NCI-H1105 treated with DMSO at 0.1 percent for 48 hours (cell line): ENCODE measurements around the gene CHMP2A.

Experiments
- DNase-seq: peaks from one replicate; lab custom pipeline; 2025; lab: John Stamatoyannopoulos, UW

CHMP2A gene

DNA sequence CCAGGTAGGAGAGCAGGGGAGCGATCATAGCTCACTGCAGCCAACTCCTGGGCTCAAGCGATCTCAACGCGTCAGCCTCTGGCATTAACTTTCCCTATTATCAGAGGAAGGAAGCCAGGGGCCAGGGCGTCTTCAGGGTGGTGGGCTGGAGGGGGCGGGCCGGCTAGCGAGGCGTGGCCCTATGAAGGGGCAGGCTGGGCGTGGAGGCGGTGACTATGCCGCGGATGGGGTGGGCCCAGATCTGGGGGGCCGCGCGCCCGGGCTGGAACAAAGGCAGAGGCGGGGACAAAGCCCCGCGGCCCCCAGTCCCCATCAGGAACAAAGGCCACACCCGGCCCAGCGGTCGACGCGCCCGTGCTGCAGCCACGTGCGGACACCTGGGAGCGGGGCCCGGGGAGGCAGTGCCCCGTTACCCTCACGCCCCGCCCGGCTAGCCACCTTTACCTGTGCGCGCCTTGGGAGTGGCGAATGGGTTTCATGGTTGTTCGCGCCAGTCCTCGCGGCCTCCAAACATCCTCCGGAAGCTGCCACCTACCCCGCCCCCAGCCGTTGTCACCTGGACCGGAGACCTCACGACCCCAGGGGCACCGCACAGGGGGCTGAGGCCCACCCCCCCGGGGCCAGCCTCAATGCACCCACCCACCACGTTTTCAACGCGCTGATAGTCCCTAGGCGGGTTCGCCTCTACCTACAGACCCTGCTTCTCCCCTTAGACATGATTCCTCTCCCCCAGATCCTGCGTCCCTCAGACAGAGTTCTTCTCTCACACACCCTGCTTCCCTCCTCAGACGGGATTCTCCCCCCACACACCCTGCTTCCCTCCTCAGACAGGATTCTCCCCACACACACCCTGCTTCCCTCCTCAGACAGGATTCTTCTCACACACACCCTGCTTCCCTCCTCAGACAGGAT is 16.4 kb downstream of the CHMP2A start:
- DNase-seq, result no peak

DNA sequence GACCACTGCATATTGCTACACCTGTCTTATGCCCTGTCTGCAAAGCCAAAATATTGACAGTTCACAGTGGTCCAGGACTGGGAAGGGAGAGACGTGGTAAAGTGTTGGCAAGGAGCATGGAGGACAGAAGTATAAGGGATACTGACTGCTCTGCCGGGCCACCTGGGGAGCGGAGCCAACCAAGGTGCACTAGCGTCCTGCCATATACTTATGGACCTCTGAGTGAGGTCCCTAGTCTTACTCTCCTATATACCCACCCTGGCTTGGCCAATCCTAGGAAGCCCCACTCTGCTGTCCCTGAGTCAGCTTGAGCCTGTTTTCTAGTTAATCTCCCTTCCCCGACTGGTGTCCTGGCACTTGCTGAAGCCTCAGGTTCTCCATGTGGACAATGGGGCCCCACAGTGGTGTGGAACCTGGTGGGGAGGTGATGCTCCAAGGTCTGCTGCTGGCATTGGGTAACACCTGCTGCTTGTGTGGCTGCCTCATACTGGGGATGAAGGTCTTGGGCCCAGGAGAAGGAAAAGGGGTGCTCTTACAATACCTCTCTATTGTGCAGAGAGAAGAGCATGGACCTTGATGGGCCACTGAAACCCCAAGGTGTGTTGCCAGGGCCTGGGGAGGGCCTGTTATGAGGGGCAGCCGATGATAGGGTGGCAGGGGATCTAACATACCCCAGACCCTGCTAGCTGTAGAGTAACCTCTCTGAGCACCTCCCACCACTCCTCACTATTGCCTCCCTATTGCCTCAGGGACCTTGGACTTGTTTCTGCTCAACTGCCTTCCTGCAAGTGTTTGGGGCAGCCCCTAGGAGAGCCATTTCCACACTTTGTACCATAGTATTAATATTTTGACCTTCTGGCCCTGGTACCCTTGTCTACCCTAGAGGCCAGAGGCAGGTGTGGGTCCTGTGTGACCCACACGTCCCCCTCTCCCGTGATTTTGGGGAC is 17.8 kb downstream of the CHMP2A start:
- DNase-seq, result no peak

DNA sequence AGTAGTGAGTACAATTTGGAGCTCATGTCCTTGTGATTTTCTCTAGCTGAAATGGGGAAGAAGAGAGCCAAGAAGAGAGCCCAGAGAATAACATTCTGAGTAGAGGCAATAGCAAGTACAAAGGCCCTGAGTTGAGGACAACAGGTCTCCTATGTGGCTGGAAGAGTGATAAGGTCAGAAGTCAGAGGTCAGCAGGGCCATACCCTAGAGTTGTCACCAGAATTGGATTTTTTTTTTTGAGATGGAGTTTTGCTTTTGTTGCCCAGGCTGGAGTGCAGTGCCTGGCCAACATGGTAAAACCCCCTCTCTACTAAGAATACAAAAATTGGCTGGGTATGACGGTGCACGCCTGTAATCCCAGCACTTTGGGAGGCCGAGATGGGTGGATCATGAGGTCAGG is 19.0 kb downstream of the CHMP2A start:
- DNase-seq, result no peak

DNA sequence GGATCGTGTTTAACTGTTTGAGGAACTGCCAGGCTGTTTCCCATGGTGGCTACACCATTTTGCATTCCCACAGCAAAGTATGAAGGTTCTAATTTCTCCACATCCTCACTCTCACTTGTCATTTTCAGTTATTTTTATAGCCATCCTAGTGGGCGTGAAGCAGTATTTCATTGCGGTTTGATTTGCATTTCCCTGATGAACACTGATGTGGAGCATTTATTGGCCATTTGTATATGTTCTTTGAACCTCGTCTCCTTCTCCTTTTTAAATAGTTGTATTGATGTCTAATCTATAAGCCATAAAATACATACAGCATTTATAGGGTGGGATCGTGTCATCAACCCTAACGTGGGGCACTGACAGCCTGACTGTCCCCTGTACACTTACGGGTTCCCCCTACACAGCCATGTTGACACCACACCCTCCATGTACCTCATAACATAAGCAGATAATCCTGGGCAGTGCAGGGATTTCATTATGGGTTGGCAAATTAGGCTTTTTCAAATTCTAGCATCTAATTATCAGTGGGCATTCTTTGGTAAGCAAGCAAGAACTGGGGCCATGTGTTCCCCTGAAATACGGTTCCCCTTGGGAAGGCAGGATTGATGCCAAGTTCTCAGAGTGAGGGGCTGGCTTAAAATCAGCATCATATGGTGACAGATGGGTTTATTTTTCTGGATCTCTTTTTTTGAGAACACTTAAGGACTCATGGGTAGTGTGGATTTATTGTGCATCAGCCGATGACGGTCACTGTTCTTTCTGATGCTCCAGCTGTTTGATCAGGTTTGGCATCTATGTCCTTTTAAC is 23.7 kb downstream of the CHMP2A start:
- DNase-seq, result no peak

DNA sequence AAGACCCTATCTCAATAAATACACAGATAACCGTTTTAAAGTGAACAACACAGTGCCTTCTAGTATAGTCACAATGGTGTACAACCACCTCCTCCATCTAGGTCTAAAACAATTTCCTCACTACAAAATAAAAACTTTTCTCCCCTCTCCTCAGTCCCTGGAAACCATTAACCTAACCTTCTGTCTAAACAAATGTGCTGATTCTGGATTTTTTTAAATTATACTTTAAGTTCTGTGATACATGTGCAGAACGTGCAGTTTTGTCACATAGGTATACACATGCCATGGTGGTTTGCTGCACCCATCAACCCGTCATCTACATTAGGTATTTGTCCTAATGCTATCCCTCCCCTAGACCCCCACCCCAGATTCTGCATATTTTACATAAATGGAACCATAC is 25.5 kb downstream of the CHMP2A start:
- DNase-seq, result no peak

DNA sequence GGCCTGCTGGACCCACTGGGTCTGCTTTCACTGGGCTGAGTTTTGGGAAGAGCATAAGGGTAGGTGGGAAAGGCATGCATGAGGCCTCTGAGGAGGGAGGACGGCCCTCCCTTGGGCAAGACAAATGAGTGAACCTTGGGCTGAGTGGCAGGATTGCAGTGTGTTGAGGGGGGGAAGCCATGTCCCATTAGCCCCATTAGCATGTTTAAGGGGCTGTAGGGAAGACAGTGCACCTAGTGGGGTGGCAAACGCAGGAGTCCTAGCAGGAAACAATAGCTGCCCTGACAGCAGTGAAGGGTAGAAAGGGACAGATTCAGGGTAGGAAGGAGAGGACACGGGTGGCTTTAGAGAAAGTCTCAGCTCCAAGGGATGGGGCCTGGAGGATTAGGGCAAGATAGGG is 32.2 kb downstream of the CHMP2A start:
- DNase-seq, result no peak

DNA sequence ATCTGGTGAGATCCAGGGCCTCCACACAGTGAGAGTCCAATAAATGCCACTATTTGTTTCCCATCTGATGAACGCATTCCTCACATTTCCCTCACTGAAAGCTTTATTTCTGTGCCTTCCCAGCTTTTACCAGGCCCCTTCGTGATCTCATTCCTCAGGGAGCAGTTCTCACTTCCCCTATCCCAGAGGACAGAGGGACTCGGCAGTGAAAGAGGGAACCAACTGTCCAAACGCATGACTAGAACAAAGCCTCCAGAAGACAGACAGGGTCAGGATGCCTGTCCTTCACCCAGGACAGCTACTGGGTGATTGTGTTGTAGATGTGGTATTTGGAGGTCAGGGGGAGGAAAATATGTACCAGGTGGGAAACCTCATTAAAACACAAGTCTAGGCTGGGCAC is 33.3 kb downstream of the CHMP2A start:
- no peak for DNase-seq

DNA sequence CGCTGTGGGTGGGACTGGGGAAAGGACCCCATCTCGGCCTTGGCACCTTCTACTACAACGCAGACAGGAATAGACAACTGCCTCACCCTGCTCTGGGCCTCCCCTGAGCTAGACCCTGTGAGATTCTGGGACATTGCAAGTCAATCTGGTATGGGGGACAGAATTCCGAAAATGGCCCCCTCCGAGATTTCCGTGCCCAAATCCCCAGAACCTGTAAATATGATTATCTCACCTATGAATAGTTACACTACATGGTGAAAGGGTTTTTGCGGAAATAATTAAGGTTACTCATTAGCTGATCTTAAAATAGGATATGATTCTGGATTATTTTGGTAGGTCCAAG is 34.7 kb downstream of the CHMP2A start:
- no peak for DNase-seq

DNA sequence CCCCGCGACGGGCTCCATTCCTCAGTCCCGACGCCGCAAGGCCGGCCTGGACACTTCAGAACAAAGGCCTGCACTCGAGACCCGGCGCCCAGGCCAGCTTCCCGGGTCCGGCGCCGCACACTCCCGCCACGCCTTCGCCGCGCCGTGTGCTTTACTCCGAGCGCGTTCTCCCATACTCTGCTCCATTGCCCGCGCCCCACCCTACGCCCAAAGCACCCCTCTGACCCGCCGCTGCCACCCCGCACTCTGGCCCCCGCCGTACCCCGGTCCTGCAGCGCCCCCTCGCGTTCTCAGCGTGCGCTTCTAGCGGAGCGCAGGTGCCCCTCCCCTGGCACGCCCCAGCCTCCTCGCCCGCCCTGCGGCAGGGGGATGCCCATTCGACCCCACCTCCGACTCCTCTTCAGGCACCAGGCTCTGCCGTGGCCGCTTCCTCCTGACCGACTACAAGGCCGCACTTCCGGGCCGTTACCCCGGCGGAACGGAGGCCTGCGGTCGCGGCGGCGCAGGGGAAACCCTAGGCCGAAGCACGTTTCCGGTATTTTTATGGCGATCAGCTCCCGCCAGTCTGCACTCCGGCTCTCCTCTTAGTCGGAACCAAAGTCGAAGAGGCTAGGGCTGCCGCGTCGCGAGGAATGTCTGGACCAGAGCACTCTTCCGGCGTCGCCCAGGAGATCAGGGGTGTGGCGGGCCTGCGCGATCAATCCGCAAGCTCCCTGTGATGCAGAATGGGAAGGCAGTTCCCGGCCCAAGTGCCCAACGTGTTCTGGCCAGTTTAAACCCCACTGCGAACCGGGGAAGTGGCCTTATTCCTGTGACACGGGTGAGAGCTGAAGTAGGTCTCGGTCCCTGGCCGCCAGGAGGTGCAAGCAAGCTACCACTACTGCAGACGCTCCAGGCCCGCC is 35.3 kb downstream of the CHMP2A start, which contains the start of gene ZBTB45:
TSS of gene ZBTB45 (minus strand) at position 456 of the 902 bp plus-strand sequence. CDS start 2,137 bp downstream, outside the sequence.
- DNase-seq, result peak; percentile 93

DNA sequence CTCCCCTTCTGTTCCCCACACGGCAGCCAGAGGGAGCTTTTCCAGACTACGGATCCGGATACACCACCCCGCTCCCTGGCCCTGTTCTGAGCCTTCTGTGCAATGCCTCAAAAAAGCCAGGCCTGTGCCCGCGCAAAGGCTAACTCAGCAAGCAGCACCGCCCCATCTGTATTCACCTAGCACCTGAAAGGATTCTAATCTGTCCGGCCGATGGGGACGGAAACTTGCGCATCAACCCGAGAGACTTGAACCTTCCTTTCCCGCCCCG is 35.9 kb downstream of the CHMP2A start:
- DNase-seq, result peak; percentile 46

DNA sequence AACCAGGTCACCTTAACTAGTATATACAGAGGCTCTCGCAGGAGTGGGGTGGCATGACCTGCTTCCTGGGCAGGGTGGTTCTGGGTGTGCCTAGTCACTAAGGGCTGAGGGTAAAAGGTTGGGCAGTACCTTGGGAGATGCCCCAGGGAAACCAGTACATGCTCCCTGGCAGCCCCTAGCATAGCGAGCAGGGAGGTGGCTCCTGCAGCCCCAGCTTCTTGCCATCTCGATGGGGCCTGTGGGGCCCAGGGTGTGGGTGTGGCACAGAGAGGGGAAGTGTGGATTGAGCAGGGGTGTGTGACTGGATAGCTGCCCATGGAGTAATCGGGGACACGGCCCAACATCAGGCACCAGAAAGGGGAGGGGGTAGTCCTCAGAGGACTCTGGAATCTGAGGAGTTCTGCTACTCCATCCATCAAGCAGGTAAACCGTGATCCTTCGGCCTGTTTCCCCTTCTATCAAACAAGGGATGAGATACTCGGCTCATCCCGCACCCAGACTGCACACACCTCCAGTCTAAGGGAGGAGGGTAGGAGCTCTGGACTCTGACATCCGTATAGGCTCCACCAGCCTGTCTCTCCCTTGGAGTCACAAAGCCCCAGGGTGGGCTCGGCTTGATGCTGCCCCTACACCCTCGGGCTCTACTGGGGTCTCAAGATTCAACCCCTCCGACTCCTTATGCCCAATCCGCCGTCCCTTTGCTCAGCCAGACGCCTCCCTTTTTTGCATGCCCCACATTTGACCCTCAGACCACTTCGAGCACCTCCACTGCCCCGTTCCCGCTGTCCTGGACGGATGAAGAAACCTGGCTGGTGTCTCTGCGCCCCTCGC is 36.4 kb downstream of the CHMP2A start:
- DNase-seq, result no peak

DNA sequence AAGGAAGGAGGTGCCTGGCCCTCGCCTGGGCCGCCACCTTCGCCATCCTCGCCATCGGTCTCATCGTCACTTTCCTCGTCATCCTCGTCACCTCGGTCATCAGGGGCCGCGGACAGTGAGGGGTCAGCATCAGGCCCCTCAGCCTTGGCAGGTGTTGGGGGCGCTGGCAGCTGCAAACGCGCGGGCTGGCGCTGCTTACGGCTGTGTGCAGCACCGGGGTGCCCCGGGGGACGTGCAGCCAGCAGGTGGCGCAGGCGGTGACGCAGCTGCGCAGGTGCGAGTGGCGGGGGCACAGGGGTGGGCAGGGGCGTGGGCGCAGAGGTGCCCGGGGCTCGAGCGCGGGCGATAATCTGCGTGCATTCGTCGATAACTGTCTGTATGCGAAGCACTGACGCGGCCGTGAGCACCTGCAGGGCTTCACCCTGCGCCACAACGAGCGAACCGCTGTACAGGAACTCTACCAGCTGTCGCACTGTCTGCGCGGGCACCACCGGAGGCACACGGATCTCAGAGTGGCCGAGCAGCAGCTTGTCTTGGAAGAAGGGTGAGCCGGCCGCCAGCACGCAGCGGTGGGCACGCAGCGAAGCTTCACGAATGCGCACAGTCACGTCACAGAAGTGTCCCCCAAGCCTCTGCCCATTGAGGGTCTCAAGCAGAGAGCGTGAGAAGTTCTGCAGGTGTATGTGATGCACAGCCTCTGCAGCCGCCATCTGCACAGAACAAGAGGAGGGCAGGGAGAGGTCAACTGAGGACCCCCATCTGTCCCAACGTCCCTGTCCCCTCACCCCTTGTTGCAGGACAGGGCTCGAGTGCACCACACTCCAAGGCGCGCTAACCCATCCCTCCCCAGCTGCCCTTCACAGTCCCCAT is 37.7 kb downstream of the CHMP2A start:
- DNase-seq, result no peak

DNA sequence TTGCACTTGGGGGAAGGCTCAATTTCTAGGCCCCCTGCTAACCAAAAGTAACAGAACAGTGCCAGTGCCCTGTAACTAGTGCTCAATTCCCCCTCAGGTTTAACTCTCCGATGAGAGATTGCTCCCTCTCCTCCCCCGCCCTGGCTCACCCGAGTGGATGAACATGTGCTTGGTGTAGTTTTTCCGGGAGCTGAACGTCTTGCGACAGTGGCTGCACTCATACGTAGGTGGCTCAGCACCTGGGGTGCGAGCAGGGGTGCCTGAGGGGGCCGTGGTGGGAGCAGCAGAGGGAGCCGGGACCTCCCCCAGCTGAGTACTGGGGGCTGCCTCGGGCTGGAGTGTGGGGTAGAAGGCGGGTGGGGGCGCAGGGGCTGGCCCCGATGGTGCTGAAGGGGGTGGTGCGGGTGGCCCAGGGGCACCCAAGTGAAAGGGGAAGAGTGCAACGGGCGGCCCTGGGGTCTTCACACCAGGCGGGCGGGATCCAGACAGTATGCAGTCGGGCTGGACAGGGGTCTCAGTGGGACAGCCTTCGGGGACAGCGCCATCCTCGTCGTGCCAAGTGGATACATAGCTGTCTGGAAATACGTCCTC is 38.6 kb downstream of the CHMP2A start:
- no peak for DNase-seq

DNA sequence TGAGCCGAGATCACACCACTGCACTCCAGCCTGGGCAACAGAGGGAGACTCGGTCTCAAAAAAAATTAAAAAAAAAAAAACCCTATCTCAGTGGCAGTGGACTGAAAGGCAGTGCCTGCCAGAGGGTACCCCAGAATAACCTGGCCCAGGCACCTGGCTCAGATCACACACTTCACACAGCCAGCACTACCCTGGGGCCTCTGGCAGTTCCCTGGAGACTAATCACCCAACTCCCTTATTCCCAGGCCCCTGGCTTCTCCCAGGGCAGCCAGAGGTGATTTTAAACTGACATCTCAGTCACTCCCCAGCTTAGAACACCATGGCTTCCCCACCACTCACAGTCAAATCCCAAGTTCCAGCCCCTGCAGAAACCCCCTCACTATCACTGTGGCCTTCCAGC is 39.6 kb downstream of the CHMP2A start:
- no peak for DNase-seq

DNA sequence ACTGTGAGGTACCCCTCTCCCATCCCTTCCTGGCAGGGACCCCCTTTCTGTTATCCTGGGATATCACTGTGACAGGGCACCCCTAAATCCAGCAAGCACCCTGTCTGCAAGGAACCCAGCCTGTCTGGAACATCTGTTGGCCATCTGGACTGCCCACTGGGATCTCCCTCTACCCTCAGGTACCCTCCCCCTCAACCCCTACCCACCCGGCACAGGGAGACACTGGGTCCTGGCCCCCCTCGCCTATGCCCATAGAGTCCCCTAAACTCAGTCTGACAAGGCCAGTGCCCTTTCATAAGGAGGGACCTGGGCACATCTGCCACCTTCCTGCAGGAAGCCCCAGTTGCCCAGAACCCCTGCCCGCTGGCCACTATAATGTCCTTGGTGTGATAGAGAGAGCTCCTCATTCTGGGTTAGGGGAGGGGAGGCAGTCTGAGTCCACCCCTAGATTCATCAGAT is 40.3 kb downstream of the CHMP2A start:
- no peak for DNase-seq

DNA sequence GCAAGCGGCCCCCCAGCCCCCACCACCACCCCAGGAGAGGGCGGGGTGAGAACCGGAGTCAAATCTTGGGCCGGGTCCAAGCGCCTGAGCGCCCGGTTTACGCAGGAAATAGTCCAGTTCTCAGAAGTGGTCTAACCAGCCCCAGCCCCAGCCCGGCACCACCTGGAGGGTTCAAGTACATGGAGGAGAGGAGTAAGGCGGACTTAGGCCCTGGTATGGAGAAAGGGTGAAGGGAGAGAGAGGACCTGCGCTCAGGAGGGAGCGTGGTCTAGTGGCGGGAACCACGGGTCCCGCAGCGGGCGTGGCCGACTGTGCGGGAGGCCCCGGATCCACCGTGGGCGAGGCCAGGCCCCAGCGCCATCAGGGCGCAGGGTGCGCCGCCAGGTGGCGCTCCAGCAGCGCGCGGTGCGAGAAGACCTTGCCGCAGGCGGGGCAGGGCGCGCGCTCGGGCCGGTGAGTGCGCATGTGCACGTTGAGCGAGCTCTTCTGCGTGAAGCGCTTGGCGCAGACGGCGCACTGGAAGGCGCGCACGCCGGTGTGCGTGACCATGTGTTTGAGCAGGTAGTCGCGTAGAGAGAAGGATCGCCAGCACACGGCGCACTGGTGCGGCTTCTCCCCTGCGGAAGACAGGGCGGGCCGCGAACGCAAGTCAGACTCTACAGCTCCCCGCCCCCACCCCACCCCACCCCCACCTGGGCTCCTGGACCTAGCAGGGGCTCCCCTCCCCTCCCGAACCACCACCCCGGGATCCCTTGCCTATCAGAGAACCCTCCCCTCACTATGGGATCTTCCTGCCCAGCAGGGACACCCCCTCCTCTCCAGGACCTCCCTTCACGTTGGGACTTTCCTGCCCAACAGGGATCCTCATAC is 41.0 kb downstream of the CHMP2A start:
- peak; percentile 84 for DNase-seq

DNA sequence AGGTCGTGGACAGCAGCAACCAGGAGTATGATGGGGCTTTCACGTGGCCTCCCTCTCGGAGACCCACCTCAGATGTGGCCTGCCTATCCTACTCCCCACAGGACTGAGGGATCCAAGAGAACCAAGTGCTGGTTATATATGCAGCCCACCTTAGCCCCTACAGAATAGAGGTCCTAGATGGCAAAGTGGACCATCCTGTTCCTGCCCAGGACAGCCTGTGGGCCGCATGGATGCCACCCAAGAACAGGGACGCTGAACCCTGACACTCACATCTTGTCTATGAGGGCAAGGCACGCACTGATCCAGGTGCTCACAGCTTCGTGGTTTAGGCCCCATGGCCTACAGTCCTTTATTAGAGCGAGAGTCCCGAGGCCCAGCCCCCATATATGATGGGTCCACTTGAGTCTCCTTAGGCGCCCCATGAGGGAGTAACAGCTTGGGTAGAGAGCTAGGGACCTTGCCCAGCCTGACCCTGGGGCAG is 41.7 kb downstream of the CHMP2A start:
- DNase-seq, result no peak
